T-helper 17 cell (primary cell): ENCODE measurements around the gene TTLL8. TPM values are rescaled to one million over a fixed set of nuclear protein-coding genes. Genes with fewer than 3 reads are reported as not detected.

Source experiments
- ATAC-seq: fragments of 150-1000 bp; cut with Tn5 transposase; 2 replicates; pipeline ENCODE4 v1.10.0; 2021; ENCODE audit warnings: mild to moderate bottlenecking, moderate library complexity
- DNase-seq, 3 donors: peaks; one replicate each; pipeline versions ENCODE4 v3.0.0 to v3.0.0-alpha.2; 2020 to 2021
- H3K9me3 ChIP-seq: one replicate; pipeline ENCODE4 v1.7.0; 2013; ENCODE audit warnings: low read length, mild to moderate bottlenecking; ENCODE audit not compliant: control insufficient read depth, poor library complexity, severe bottlenecking
- H3K27ac Mint-ChIP-seq: one replicate; pipeline ENCODE4 v1.8.0; 2022; ENCODE audit warnings: mild to moderate bottlenecking, moderate library complexity, mixed read lengths
- H3K27me3 Mint-ChIP-seq: one replicate; pipeline ENCODE4 v1.8.0; 2022; ENCODE audit warnings: mixed read lengths
- H3K36me3 Mint-ChIP-seq: one replicate; pipeline ENCODE4 v1.8.0; 2022; ENCODE audit warnings: low read depth, mixed read lengths
- H3K4me1 Mint-ChIP-seq: one replicate; pipeline ENCODE4 v1.8.0; 2022; ENCODE audit warnings: mild to moderate bottlenecking, mixed read lengths
- H3K4me3 Mint-ChIP-seq: one replicate; pipeline ENCODE4 v1.8.0; 2022; ENCODE audit warnings: mild to moderate bottlenecking, moderate library complexity, mixed read lengths
- total RNA-seq, 4 donors: library from RNA in 2 of 4; stranded (reverse) in 2 of 4; gene quantifications; one replicate each; pipeline ENCODE4 v1.2.3 and lab custom pipeline; 2022 to 2026

TTLL8 gene
- total RNA-seq, 2 donors from 2014 or later = not detected

DNA sequence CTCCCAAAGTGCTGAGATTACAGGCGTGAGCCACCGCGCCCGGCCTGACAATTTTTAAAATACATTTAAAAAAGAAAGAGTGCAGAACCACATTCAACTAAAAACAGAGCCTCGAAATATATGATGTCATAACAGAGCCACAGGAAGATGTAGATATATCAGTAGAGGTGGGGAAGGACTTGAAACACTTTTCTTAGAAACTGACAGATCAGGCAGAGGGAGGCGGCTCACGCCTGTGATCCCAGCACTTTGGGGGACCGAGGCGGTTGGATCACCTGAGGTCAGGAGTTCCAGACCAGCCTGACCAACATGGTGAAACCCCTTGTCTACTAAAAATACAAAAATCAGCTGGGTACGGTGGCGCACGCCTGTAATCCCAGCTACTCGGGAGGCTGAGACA, 20.1 kb upstream of the TTLL8 start:
- peaks cover 4% of the 10 kb centered on the region for H3K4me1 Mint-ChIP-seq
- no peak overlapping the region for H3K4me3 Mint-ChIP-seq
- no peak for DNase-seq
- no peaks in the 10 kb centered on the region for H3K9me3 ChIP-seq
- no peak for ATAC-seq
- no peak overlapping the region for H3K27ac Mint-ChIP-seq
- H3K27me3 Mint-ChIP-seq = peaks cover 24% of the 10 kb centered on the region
- no peaks in the 10 kb centered on the region for H3K36me3 Mint-ChIP-seq

DNA sequence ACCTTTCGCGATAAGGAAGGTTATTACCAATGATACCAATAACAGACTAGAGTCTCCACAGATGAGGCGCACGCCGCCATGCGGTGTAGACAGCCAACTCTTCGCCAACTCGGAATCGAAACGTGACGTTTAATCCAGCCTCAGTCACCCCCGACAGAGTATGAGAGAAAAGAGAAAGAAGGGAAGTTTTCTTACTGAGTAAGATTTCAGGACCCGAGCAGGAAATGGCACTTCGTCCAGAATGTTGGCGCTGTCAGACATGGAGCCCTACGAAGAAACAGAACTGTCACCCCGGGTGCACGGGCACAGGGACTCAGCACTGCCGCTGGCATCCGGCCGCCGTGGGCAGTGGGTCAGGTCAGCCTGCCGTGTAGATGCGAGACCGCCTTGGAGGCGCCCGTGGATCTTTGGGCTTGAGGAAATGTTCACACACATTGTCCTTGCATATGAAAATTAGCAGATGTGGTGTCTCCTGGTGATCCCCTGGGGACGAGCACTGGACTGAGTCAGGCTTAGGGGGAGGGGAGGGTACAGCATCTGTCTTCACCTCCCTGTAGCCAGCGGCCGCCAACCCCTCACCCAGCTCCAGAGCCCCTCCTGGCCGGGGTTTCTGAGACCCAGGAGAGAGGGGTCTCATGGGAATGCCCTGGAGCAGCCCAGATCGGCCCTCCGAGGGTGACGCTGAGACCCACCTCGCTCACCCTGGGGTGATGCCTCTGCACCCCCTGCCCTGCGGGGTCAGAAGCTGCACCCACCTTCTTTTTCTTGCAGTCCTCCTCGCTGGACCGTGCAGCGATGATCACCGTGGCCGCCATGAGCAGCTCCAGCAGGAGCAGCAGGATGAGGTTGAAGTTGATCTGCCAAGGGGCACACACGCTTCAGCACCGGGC, 18.8 kb upstream of the TTLL8 start:
- no peak for ATAC-seq
- H3K27me3 Mint-ChIP-seq = peaks cover 16% of the 10 kb centered on the region
- H3K36me3 Mint-ChIP-seq = no peaks in the 10 kb centered on the region

DNA sequence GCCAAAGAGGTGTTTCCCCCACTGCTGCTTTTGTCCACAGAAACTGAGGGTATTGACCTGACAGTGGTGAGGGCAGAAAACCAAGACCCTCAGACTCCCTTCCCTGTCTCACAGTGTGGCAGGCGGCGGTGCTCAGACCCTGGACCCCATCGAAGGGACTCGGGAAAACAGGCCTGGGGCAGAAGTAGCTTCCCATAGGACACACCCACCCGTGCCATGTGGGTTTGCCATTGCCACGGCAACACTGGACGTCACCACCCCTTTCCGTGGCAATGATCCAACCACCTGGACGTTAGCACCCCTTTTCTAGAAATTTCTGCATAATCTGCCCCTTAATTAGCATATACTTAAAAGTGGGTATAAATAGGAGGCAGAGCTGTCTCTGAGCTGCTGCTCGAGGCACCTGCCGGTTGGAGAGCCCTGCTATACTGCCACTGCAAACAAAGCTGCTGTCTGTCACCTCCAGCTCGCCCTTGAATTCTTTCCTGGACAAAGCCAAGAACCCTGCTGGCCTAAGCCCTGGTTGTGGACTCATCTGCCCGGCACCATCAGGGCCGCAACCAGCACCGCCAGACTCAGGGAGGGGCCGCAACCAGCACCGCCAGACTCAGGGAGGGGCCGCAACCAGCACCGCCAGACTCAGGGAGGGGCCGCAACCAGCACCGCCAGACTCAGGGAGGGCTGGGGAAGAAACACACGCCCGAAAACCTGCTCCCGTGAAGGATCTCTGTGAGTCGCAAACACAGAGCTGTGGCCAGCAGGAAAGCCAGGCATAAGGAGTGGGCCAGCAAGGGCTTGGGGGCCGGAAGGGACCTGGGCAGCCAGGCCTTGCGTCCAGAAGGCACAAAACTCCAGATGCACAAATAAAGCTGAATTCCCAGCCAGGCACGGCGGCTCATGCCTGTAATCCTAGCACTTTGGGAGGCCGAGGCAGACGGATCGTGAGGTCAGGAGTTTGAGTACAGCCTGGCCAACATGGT, 16.7 kb upstream of the TTLL8 start:
- no peaks in the 10 kb centered on the region for H3K36me3 Mint-ChIP-seq
- peaks cover 12% of the 10 kb centered on the region for H3K27me3 Mint-ChIP-seq
- H3K4me3 Mint-ChIP-seq = no peak overlapping the region
- peaks cover 4% of the 10 kb centered on the region for H3K4me1 Mint-ChIP-seq
- DNase-seq (no peak), ATAC-seq (no peak)
- no peaks in the 10 kb centered on the region for H3K9me3 ChIP-seq
- H3K27ac Mint-ChIP-seq = no peak overlapping the region

More for the DNA sequence above, 18.8 kb upstream of the TTLL8 start:
- Mint-ChIP-seq H3K4me1 (peaks cover 4% of the 10 kb centered on the region), H3K27ac (no peak overlapping the region), H3K4me3 (no peak overlapping the region)
- no peak for DNase-seq
- no peaks in the 10 kb centered on the region for H3K9me3 ChIP-seq

DNA sequence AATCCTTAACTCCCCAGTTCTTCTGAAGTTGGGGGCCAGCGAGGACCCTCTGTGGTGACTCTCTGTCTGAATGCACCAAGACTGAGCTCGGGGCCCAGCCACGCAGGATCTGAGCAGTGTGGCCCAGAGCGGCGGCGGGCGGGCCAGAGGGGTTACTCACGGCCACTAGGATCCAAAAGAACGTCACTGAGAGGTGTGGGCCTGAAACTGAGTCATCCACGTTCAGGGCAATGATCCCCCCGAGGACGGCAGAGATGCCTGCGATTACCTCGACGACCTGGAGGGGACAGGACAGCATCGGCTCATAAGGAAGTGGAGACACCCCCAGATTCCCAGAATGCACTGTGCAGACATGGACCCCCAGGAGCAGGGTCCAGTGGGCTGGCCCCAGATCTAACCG, 16.0 kb upstream of the TTLL8 start:
- no peak for DNase-seq
- H3K4me1 Mint-ChIP-seq = peaks cover 4% of the 10 kb centered on the region
- no peak overlapping the region for H3K27ac Mint-ChIP-seq
- H3K9me3 ChIP-seq = no peaks in the 10 kb centered on the region
- H3K36me3 Mint-ChIP-seq = no peaks in the 10 kb centered on the region
- ATAC-seq = no peak
- no peak overlapping the region for H3K4me3 Mint-ChIP-seq
- H3K27me3 Mint-ChIP-seq = peaks cover 12% of the 10 kb centered on the region

DNA sequence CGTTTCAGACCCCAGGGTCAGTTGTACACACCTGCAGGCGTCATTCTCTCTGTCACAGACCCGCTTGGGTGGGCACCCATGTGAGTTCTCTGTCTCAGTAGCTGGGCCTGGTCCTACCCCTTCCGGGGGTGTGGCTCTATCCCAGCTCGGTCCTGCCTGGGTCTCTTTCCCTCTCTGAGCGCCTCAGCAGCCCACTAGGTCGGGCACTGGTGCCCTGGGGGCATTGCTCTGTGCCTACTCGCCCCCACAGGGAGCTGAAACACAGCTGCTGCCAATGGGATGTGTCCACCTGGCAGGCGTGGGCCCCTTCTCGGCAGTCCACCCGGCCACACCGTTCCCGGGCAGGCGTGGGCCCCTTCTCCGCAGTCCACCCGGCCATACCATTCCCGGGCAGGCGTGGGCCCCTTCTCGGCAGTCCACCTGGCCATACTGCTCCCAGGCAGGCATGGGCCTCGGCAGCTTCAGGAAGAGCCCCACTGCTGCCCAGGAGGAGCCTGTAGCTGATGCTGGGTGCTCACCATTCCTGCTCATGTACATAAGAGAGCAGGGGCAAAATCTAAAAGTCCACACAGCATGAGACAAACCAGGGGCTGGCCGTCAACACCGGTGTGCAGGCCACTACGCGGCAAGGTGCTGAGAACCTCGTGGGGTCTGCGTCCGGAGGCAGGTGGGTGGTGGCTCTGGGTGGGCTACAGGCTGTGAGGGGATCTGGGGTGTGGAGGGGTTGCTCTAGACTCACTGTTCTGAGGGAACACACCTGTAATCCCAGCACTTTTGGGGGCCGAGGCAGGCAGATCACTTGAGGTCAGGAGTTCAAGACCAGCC, 14.8 kb upstream of the TTLL8 start:
- H3K27ac Mint-ChIP-seq = no peak overlapping the region
- ATAC-seq = no peak
- H3K27me3 Mint-ChIP-seq = peaks cover 12% of the 10 kb centered on the region
- H3K4me1 Mint-ChIP-seq = peaks cover 4% of the 10 kb centered on the region
- no peak for DNase-seq
- H3K4me3 Mint-ChIP-seq = no peak overlapping the region
- no peaks in the 10 kb centered on the region for H3K9me3 ChIP-seq
- H3K36me3 Mint-ChIP-seq = no peaks in the 10 kb centered on the region

DNA sequence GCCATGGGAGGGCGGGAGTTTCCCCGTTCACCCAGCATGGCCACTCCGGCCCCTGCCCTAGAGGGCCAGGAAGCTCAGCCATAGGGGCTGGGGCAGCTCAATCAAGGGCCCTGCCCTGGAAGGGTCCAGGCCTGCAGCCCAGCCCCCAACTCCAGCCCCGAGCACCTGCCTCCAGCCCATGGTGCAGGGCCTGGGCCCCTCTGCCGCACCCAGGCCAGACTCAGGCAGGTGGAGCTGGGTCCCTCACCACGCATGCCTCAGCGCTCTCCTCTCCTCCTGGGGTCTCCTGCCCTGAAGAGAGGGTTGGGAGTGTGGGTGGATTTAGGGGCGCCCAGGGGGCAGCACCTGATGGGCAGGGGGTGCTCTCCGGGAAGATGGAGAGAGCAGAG, 14.1 kb upstream of the TTLL8 start:
- Mint-ChIP-seq H3K4me1 (peaks cover 4% of the 10 kb centered on the region), H3K27me3 (peaks cover 12% of the 10 kb centered on the region), H3K36me3 (no peaks in the 10 kb centered on the region), H3K4me3 (no peak overlapping the region), H3K27ac (no peak overlapping the region)
- DNase-seq = no peak
- ATAC-seq = no peak
- no peaks in the 10 kb centered on the region for H3K9me3 ChIP-seq

DNA sequence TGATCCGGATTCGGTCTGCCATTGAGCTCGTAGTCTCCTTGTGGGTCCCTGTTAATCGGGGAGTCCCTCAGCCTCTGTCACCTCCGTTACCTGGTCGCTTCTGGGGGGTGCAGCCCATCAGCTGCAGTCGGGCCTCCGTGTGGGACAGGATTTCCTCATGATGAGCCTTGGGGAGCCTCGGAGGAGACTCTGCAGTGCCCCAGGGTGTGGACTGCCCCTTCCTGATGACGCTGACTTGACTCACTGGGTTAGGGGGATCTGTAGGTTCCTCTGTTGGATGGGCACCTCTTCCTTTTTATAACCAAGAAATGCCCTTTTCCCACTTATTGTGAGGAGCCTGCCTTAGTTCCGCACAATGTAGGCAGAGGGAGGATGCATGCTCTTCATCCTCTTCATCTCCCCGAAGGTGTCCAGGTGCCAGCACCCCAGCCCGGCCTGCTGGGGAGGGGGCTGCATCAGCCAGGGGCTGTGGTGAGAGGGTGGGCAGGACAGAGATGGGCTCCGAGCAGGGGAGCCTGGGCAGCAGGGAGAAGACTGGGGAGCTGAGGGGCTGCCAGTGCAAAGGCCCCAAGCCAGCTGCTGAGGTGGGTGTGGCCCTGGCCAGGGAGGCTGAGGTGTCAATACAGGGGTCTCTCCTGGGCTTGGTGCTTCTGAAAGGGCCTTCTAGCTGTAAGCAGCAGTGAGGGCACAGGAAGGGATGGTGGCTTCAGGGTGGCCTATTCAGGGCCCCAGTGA, 13.5 kb upstream of the TTLL8 start:
- ATAC-seq (no peak), DNase-seq (no peak)
- Mint-ChIP-seq H3K4me1 (peaks cover 4% of the 10 kb centered on the region), H3K27ac (no peak overlapping the region), H3K4me3 (no peak overlapping the region), H3K36me3 (no peaks in the 10 kb centered on the region), H3K27me3 (peaks cover 9% of the 10 kb centered on the region)
- no peaks in the 10 kb centered on the region for H3K9me3 ChIP-seq

DNA sequence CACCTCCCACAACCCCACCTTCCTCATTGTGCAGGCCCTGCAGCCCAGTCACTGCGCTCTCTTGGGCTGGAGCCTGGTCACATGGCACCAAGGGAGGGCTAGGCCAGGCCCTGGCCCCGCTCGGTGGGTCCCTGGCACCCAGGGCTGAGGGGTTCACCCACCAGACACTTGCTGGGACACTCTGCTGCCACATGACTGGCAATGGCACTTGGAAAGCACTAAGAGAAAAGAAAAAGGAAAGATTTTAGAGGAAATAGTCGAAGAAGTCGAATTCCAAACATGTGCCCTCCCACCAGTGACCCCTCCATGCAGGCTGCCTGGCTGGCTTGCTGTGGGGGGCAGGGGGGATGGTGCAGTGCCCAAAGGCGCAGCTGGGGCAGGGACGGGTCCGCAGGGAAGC, 12.3 kb upstream of the TTLL8 start:
- Mint-ChIP-seq H3K4me3 (no peak overlapping the region), H3K4me1 (no peaks in the 10 kb centered on the region), H3K36me3 (no peaks in the 10 kb centered on the region), H3K27ac (no peak overlapping the region), H3K27me3 (peaks cover 6% of the 10 kb centered on the region)
- ATAC-seq (no peak), DNase-seq (no peak)
- no peaks in the 10 kb centered on the region for H3K9me3 ChIP-seq

DNA sequence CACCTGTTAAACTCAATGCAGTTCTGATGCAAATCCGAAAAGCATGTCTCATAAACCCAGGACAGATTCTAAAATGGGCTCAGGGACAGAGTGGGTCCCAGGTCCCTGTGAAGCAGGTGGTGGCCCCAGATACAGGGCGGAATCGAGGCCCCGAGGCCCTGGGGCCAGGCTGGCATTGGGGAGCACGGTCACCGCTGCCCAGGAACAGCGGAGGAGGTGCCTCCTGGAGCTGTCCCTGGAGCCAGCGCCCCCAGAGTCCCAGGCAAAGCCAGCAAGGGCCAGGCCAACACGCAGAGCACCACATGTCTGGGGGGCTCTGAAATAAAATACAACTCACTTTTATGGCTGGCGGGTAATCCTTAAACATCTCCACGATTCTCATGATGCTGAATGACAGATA, 10.0 kb upstream of the TTLL8 start:
- no peaks in the 10 kb centered on the region for H3K9me3 ChIP-seq
- Mint-ChIP-seq H3K36me3 (no peaks in the 10 kb centered on the region), H3K27ac (no peak overlapping the region), H3K4me1 (no peaks in the 10 kb centered on the region), H3K27me3 (peaks cover 6% of the 10 kb centered on the region), H3K4me3 (no peak overlapping the region)
- ATAC-seq = no peak
- DNase-seq = no peak

DNA sequence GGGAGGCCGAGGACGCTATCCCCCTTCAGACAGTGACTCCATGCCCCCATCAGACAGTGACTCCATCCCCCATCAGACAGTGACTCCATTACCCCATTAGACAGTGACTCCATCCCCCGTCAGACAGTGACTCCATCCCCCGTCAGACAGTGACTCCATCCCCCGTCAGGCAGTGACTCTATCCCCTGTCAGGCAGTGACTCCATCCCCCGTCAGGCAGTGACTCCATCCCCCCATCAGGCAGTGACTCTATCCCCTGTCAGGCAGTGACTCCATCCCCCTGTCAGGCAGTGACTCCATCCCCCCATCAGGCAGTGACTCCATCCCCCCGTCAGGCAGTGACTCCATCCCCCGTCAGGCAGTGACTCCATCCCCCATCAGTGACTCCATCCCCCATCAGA, 9.1 kb upstream of the TTLL8 start:
- no peaks in the 10 kb centered on the region for H3K4me1 Mint-ChIP-seq
- DNase-seq (no peak), ATAC-seq (no peak)
- H3K27me3 Mint-ChIP-seq = peaks cover 6% of the 10 kb centered on the region
- no peak overlapping the region for H3K27ac Mint-ChIP-seq
- no peak overlapping the region for H3K4me3 Mint-ChIP-seq
- no peaks in the 10 kb centered on the region for H3K36me3 Mint-ChIP-seq
- H3K9me3 ChIP-seq = no peaks in the 10 kb centered on the region

DNA sequence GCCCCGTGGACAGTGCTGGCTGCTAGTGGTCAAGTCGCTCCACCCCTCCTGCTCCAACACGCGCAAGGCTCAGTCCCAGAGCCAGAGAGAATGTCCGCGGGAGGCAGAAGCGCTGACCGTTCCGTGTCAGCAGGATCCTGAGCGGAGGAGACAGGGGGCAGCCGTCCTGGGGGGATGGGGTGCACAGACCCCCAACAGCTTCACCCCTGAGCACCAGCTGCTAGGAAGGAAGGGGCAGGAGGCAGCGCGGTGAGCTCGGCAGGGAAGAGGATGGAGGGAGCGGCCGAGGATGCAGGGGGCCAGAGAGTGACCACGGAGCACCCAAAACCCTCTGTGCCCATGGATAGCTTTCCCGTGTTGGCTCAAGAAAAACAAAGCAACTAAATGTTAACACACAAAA, 6.4 kb upstream of the TTLL8 start:
- no peak for ATAC-seq
- no peaks in the 10 kb centered on the region for H3K36me3 Mint-ChIP-seq
- no peak overlapping the region for H3K27ac Mint-ChIP-seq
- peaks cover 14% of the 10 kb centered on the region for H3K27me3 Mint-ChIP-seq
- no peaks in the 10 kb centered on the region for H3K9me3 ChIP-seq
- DNase-seq = no peak
- no peaks in the 10 kb centered on the region for H3K4me1 Mint-ChIP-seq
- H3K4me3 Mint-ChIP-seq = no peak overlapping the region

DNA sequence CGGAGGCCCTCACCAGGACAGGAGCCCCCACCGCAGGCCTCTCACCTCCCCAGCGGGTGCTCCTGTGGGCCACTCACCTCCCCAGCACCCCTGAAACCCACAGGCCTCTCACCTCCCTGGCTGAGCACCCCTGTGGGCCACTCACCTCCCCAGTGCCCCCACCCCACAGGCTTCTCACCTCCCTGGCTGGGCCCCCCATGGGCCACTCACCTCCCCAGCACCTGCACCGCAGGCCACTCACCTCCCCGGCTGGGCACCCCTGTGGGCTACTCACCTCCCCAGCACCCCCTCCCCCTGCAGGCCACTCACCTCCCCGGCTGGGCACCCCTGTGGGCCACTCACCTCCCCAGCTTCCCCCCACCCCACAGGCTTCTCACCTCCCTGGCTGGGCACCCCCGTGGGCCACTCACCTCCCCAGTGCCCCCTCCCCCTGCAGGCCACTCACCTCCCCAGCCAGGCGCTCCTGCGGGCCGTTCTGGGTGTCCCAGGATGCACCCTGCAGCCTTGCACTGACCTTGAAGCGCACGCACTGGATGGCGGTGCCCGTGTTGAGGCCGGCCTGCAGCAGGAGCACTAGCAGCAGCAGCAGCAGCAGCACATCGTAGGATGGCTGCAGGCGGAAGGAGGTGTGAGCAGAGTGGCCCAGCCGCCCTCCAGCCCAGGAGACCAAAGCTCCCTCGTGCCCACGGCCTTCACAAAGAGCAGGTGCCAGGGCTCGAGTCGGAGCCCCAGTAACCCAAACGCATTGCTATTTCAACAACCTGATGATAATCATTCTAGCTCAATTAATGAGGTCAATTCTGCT, 5.7 kb upstream of the TTLL8 start:
- ATAC-seq (no peak), DNase-seq (no peak)
- H3K9me3 ChIP-seq = no peaks in the 10 kb centered on the region
- Mint-ChIP-seq H3K36me3 (no peaks in the 10 kb centered on the region), H3K27me3 (peaks cover 19% of the 10 kb centered on the region), H3K27ac (no peak overlapping the region), H3K4me3 (no peak overlapping the region), H3K4me1 (no peaks in the 10 kb centered on the region)
